GM20000 (cell line): ENCODE results near the gene WDR5.

Experiments
- DNase-seq: peaks from one replicate; pipeline ENCODE4 v3.0.0; 2012; ENCODE audit warnings: low spot score
- CTCF ChIP-seq: IDR thresholded peaks from 2 replicates; pipeline ENCODE4 v1.5.1; 2012; ENCODE audit warnings: mild to moderate bottlenecking, control low read depth; ENCODE audit errors: extremely low read depth, missing control alignments

WDR5 gene

GRCh38 chr9:134146774-134147493 lies 11.1 kb downstream of the WDR5 start:
- no peak for TF ChIP-seq CTCF
- DNase-seq, result no peak

GRCh38 chr9:134149380-134149779 lies 13.5 kb downstream of the WDR5 start:
- no peak for TF ChIP-seq CTCF
- DNase-seq, result no peak

GRCh38 chr9:134150557-134151214 lies 14.8 kb downstream of the WDR5 start:
- no peak for TF ChIP-seq CTCF
- DNase-seq, result no peak

- TF ChIP-seq CTCF, result no peak
- no peak for DNase-seq
Observed at GRCh38 chr9:134152022-134152448, 16.2 kb downstream of the WDR5 start.

GRCh38 chr9:134152488-134152887 lies 16.6 kb downstream of the WDR5 start:
- no peak for TF ChIP-seq CTCF
- DNase-seq, result no peak

GRCh38 chr9:134153450-134153849 lies 17.6 kb downstream of the WDR5 start:
- no peak for DNase-seq
- no peak for TF ChIP-seq CTCF

GRCh38 chr9:134154262-134154701 lies 18.4 kb downstream of the WDR5 start:
- no peak for TF ChIP-seq CTCF

More at GRCh38 chr9:134154262-134154701, 18.4 kb downstream of the WDR5 start:
- DNase-seq, result no peak
